Mucosa of gallbladder (tissue), 1 donor: ENCODE measurements around the gene DUSP6. TPM values are rescaled to one million over a fixed set of nuclear protein-coding genes. Genes with fewer than 3 reads are reported as not detected.
A peak's percentile ranks its signal among the peaks of the same experiment; 100 is the strongest.

ENCODE experiments used
- DNase-seq: peaks from one replicate; pipeline ENCODE4 v3.0.0-alpha.2; 2020; ENCODE audit warnings: low spot score
- total RNA-seq: library from RNA; stranded (reverse); gene quantifications from one replicate; pipeline ENCODE4 v1.2.1, GENCODE V29; 2021
- donor health status: DM: no; HTN: no; CAD: no.

Gene DUSP6
- total RNA-seq, 1 donor from 2014 or later, result 155 TPM

DNA sequence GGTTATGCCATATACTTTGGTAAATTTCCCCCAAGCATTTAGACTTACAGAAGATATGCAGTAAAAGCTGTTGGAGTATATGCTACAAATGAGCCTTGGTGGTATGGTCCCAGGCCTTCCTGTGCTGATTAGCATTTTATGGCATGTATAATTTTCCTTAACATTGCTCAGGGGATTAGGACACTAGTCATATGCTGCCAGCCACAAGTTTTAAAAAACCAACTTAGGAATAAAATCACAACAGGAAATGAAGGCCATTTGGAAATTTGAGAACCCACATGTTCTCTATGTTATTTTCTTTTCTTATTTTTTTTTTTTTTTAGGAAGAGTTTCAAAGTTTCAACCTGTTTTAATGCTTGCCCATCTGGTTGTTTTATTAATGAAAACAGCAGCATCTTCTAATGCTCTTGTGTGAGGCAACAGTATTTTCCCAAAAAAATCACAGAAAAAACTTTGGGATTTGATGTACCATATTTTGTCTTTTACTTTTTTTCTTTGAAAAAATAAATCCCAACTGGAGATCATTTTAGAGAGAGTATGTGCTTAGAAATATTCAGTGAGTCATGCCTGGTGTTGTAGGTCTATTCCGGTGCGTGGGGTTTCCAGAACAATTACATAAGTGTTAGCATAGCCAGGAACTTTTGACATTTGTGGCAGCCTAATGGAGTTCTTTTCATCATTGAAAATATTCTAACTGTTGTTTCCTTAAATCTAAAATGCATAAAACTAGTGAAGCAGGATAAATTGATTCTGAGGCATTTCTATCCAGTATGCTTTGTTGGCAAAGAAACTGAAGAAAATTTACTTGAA is 21.7 kb upstream of the DUSP6 start:
- peak; percentile 45 for DNase-seq

DNA sequence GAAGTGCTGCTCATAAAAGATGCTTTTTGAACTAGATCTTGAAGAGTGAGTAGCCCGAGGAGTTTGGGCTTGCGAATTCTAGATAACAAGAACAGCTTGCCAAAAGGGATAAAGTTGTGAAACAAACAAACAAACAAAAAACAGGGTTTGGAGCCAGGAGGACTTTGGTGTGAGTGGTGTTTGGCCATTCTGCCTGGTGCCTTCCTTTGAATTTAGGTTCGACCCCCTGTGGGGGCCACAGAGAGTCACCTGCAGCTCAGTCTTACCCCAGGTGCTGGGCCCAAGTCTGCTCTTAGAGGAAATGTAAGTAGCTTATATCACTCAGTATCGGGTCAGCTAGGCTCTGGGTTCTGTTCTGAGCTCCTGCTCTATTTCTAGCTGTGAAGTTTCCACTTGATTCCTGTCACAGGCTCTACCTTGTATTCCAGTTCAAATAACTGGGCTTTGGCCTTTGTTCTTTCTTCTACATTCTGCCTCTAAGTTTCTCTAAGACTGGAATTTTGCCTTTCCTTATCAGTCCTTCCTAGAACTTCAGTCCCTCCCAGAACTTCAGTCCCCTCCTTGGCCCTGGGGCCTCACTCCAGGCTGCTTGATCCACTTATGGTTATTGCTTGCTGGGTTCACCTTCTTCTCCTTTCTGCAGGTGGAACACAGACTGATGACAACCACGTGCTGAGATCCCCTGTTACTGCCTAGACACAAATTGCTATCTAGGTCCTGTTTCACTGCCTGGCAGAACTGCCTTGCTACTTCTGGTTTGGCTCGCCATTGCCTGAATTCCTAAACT is 20.5 kb upstream of the DUSP6 start:
- DNase-seq, result no peak

DNA sequence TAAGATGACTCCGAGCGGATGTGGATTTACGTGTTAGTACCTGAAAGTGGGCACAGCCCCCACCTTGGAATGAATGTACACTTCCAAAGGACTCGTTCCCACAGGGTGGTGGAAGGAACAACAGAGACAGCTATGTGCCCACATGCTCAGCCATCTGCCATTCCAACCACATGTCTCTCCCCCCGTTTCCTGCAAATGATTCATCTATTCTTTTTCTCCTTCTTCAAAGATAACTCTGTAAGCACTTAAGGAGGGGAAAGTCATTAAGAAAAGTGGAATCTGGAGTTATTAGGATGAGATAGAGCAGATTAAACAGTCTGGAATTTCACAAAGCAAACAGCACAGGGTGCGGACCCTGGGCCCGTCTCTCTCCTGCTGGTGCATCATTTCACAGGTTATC is 18.5 kb upstream of the DUSP6 start:
- no peak for DNase-seq

- no peak for DNase-seq
Observed at GRCh38 chr12:89370421-89370831, 18.1 kb upstream of the DUSP6 start.

- DNase-seq, result no peak
Observed at GRCh38 chr12:89369166-89369565, 16.9 kb upstream of the DUSP6 start.

- DNase-seq, result no peak
Observed at GRCh38 chr12:89368391-89368790, 16.1 kb upstream of the DUSP6 start.

GRCh38 chr12:89366676-89367364 is 14.5 kb upstream of the DUSP6 start:
- DNase-seq, result no peak

DNA sequence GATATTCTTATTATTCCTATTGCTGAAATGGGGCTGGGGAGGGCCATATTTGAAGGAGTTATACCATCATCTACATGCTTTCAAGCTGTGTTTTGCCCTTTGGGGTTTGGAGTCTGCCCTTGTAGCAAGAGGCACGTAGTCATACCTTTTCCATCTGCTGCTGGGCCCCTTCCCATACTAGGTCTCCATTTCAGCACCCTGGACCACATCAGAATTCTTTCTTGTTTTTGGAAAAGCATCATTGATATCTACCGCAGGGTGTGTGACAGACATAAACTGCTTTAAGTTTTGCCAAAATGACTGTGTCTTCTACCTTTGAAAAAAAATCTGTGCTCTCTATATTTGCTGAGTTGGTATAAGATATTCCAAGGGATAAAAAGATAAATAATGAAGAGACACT is 12.3 kb upstream of the DUSP6 start:
- no peak for DNase-seq

DNA sequence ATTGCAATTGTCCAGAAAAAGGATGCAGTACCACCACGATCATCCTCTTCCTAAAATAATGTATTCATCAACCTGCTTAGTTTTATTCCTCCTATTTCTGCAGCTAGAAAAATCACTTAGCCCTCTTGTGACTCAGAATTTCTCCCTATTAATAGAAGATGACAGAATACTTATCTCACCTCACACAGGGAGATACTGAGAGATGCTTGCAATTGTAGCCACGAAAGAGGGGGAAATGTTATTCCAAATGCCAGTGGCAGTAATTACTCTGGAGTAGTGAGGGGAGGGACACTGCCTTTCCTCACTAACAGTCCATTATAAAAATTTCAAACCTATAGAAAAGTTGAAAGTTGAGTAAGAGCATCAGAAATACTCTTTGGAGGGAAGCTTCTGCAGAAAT is 11.8 kb upstream of the DUSP6 start:
- no peak for DNase-seq

GRCh38 chr12:89363582-89363981 is 11.3 kb upstream of the DUSP6 start:
- no peak for DNase-seq

- no peak for DNase-seq
Observed at GRCh38 chr12:89363084-89363483, 10.8 kb upstream of the DUSP6 start.

- DNase-seq, result no peak
Observed at GRCh38 chr12:89359615-89360014, 7.3 kb upstream of the DUSP6 start.

GRCh38 chr12:89358805-89359204 is 6.5 kb upstream of the DUSP6 start:
- no peak for DNase-seq

DNA sequence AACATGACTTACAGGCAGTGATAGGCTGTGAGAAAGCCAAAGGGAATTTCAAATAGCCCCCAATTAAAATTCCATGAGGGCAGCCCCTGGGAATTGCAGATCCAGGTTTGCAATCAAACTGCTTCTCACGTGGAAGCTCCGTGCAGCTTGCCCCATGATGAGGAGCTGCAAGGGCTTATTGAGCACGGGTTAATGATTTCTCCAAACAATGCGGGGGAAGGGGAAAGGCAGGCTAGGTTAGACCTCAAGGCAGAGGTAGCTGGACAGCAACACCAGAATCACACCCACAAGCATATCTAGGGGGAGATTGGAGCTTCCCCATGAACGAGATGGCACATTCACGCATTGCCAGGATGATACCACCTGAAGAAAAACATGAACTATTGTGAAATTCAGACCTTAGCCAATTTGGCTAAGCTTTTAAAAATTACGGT is 5.0 kb upstream of the DUSP6 start:
- DNase-seq, result peak; percentile 64

GRCh38 chr12:89356069-89356665 is 3.9 kb upstream of the DUSP6 start:
- no peak for DNase-seq

DNA sequence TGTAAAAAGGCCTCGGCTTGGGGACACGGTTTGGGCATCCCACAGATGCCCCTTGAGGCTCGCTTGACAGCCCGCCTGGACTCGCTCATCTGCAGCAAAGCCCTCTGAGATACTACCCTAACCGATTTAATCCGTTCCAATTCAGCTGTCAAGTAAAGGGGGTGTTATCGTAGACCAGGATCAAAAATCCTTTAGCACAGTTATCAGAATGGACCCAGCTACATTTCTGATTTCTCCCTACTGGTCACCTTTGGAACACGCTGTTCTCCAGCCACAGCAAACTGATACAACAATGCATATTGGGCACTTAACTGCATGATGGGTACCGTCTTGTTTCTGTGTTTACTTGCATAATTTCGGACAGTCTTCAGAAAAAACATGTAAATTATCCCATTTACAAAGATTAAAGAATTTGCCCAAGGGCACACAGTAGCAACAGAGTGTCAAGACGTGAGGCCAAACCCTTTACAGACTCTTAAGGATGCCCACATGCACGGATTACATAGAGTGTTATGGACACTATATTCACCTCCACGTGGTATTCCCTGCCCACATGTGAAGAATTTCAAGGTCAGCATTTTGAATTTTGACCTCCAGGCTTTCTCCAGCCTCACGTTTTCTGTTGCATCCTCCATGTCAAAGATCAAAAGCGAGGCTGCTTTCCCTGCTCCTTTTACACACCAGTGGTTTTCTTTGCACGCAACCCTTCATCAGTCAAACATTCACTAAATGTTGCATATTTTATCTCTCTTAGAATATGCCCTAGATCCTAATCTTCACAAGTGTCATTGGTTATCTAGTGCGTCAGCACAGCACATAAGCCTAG is 3.2 kb upstream of the DUSP6 start:
- no peak for DNase-seq

GRCh38 chr12:89354612-89355067 is 2.3 kb upstream of the DUSP6 start:
- DNase-seq, result no peak

DNA sequence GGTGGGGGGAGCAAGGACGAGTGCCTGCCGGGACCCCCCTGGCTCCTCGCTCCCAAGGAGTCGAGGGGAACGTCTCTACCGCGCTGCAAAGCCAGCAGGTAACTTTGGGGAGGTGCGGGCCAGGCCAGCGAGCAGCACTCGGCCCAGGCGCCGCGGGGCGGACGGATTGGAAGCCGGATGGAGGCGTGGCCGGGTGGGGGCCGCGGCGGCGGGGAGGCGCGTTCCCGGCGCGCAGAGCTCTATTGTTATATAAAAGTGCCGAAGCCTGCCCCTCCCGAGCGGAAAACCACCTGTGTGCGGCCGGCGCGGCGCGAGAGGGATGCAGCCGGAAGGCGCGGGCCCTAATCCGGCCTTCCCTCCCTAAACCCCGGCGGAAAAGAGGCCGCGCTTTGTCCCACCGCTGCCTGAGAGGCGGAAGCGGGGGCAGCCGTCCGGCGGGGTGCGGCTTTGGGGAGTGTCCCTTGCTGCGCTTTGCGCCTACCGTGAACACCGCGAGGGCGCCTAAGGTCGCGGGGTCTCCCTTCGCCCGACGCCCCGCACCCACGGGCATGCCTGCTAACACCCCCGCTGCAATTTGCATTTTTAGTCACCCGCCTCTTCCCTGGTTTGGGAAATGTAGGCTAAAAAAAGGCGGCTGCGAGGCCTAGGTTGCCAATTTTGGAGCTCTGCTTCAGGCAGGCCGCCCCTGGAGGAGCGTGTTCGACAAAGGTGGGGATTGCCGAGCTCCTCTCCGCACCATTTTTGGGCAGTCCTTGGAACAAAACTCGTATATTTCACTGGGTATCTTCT is 1.7 kb upstream of the DUSP6 start:
- peak; percentile 84 for DNase-seq

DNA sequence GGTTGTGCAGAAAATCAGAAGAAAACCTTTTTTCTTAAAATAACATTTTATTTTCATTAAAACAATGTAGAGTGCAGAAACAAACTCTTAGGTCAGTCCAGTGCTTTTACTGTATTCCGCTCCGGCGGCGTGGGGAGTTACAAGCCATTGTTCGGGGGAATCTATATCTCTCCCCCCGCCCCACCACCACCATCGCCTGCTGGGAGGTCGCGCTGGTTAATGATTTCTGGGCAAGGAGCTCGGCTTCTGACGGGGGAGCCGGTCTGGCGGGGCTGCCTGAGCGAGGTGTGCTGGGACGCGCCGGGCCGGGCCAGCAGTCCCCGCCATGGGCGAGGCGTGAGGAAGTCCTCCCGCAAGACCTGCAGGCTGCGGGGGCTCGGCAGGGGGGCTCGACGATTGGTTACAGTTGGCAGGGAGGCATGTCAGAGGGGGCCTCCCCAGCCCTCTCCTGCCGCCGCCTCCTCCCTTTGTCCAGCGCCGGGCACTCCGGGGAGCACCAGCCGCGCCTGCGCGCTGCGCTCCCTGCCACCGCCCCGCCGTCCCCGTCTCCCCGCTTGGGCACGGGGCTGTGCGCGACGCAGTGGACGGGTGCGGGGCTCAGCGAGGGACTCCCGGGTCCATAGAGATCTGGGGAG is 1.0 kb upstream of the DUSP6 start:
- DNase-seq, result peak; percentile 70

GRCh38 chr12:89352242-89352491 is 134 bp downstream of the DUSP6 start:
- no peak for DNase-seq
